Measurements from ENCODE around the gene APC. TPM values are rescaled to one million over a fixed set of nuclear protein-coding genes. Genes with fewer than 3 reads are reported as not detected.

APC gene
- total RNA-seq, 2 experiments from 2014 or later, result 18.7 to 19.0 TPM

DNA sequence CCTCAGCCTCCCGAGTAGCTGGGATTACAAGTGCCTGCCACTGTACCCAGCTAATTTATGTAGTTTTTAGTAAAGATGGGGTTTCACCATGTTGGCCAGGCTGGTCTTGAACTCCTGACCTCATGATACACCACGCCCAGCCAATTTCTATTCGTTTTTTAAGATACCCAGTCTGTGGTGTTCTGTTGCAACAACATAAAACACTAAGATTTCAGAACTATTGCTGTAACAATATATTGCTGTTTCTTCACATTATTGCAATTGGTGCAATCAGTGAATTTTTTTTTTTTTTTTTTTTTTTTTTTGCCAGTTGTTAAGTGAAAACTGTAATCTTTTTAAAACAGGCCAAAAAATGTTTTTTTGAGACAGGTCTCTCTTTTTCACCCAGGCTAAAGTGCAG lies 133.3 kb downstream of the APC start:
- intact Hi-C loops (cut with micrococcal nuclease), result no loop called here
- DNase-seq (no peak), ATAC-seq (no peak)
- TF ChIP-seq, protein P1, sequence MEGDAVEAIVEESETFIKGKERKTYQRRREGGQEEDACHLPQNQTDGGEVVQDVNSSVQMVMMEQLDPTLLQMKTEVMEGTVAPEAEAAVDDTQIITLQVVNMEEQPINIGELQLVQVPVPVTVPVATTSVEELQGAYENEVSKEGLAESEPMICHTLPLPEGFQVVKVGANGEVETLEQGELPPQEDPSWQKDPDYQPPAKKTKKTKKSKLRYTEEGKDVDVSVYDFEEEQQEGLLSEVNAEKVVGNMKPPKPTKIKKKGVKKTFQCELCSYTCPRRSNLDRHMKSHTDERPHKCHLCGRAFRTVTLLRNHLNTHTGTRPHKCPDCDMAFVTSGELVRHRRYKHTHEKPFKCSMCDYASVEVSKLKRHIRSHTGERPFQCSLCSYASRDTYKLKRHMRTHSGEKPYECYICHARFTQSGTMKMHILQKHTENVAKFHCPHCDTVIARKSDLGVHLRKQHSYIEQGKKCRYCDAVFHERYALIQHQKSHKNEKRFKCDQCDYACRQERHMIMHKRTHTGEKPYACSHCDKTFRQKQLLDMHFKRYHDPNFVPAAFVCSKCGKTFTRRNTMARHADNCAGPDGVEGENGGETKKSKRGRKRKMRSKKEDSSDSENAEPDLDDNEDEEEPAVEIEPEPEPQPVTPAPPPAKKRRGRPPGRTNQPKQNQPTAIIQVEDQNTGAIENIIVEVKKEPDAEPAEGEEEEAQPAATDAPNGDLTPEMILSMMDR (IDR thresholded peaks at IDR 0.05), result no peak
- POLR2A ChIA-PET, result interaction anchor here (1.4 kb wide), 1 partner anchor 34 kb away, joined by 5 read pairs; no protein-coding TSS in a partner anchor
- CTCF ChIA-PET, result no interaction called here
- no peaks in the 10 kb centered on the region for H3K27me3 Mint-ChIP-seq
- no peak overlapping the region for H3K27ac Mint-ChIP-seq
- H3K4me1 Mint-ChIP-seq (ENCODE audit: low read depth), result peaks cover 39% of the 10 kb centered on the region
- H3K4me3 Mint-ChIP-seq, result no peak overlapping the region
- H3K9me3 Mint-ChIP-seq, result no peaks in the 10 kb centered on the region
- peaks cover 48% of the 10 kb centered on the region for H3K36me3 Mint-ChIP-seq (ENCODE audit: low read depth)

DNA sequence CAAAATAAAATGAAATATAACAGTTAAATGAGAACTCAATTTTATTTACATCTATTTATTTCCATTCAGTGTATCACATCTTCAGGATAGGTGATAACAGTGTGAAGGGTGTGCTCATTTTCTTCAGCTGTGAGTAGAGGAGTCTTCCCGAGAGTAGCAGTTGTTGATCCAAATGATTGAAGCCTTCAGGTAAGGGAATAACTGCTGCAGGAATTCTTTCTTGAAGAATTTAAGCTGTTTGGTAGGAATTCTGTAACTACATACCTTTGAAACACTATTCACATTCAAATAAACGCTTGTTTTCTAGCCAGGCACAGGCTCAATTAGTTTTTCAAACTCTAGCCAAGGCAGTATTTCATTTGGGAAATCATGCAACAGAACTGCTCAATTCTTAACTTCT lies 138.7 kb downstream of the APC start:
- Mint-ChIP-seq H3K27me3 (no peaks in the 10 kb centered on the region), H3K9me3 (no peaks in the 10 kb centered on the region), H3K4me3 (no peak overlapping the region), H3K27ac (peak overlapping the region; percentile 15), H3K4me1 (ENCODE audit: low read depth) (peaks cover 38% of the 10 kb centered on the region), H3K36me3 (ENCODE audit: low read depth) (peaks cover 41% of the 10 kb centered on the region)
- CTCF ChIA-PET, result no interaction called here
- POLR2A ChIA-PET, result no interaction called here
- TF ChIP-seq, protein P1 (IDR thresholded peaks at IDR 0.05), result no peak
- intact Hi-C loops (cut with micrococcal nuclease), result no loop called here
- no peak for ATAC-seq
- no peak for DNase-seq

DNA sequence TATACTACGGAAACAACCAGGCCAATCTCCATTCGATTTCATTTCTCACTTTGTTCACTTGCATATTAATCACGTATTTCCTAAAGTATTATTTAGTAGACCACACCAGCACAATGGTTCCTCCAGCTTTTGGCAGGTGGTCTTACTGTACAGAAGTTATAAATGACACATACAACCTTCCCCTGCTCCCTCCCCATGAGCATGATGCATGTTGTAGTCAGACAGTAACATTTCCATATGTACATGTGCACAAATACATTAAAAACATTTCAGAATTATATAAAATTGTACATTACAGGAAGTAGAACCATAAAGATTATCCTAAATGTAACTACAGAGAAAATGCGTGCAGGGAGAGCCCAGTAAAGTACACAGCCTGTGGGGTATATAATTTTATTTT lies 140.4 kb downstream of the APC start:
- DNase-seq (no peak), ATAC-seq (no peak)
- Mint-ChIP-seq H3K4me1 (ENCODE audit: low read depth) (peaks cover 34% of the 10 kb centered on the region), H3K27me3 (no peaks in the 10 kb centered on the region), H3K4me3 (no peak overlapping the region), H3K27ac (peak overlapping the region; percentile 56), H3K9me3 (no peaks in the 10 kb centered on the region), H3K36me3 (ENCODE audit: low read depth) (peaks cover 34% of the 10 kb centered on the region)
- ChIA-PET CTCF (interaction anchor here (0.8 to 1.7 kb wide), 6 partner anchors 10 to 49 kb away, joined by 3 to 5 read pairs (median 4); no protein-coding TSS in a partner anchor), POLR2A (interaction anchor here (0.6 to 1.4 kb wide), 2 partner anchors 60 to 98 kb away, joined by 3 to 9 read pairs; partner anchors contain the start of gene DCP2)
- TF ChIP-seq, protein P1 (IDR thresholded peaks at IDR 0.05), result no peak
- intact Hi-C loops (cut with micrococcal nuclease), result loop anchor here (2.0 kb wide), 1 partner anchor 43 kb away; no protein-coding TSS in a partner anchor

DNA sequence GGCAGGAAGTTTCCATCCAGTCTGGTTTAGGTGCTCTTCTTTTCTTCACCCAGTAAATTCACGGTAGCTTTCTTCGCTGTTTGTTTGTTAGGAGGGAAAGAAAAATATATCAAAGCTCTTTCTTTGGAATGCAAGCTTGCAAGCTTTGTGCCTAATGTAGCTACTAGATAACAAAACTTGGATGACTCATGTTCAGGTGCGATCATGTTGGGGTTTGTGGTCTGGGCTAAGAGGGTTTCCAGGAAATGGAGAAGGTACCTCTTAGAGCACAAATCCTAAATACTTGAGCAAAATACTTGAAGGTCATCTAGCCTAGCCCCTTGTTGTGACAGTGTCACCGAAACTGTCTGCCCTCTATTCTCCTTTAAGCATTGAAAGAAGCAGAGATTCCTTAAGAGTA lies 141.1 kb downstream of the APC start:
- CTCF ChIA-PET, result interaction anchor here (0.8 to 1.7 kb wide), 6 partner anchors 9 to 48 kb away, joined by 3 to 5 read pairs (median 4); no protein-coding TSS in a partner anchor
- H3K9me3 Mint-ChIP-seq, result no peaks in the 10 kb centered on the region

More for the DNA sequence above, 141.1 kb downstream of the APC start:
- ATAC-seq, result peak; percentile 94
- TF ChIP-seq, protein P1 (IDR thresholded peaks at IDR 0.05), result no peak
- peak overlapping the region; percentile 85 for H3K27ac Mint-ChIP-seq
- peaks cover 31% of the 10 kb centered on the region for H3K36me3 Mint-ChIP-seq (ENCODE audit: low read depth)
- H3K27me3 Mint-ChIP-seq, result no peaks in the 10 kb centered on the region
- POLR2A ChIA-PET, result interaction anchor here (1.4 kb wide), 1 partner anchor 97 kb away, joined by 9 read pairs; the partner anchor contains the start of gene DCP2
- DNase-seq, result peak; percentile 84
- peaks cover 32% of the 10 kb centered on the region for H3K4me1 Mint-ChIP-seq (ENCODE audit: low read depth)
- H3K4me3 Mint-ChIP-seq, result peak overlapping the region; percentile 26
- intact Hi-C loops (cut with micrococcal nuclease), result loop anchor here (2.0 kb wide), 1 partner anchor 42 kb away; no protein-coding TSS in a partner anchor

Data from activated CD8-positive, alpha-beta T cell treated with anti-CD3 and anti-CD28 coated beads for 36 hours (primary cell).